Skeletal muscle cell (primary cell): ENCODE measurements around the gene PTPRB.

Experiments
- DNase-seq: peaks from one replicate; pipeline ENCODE4 v3.0.0-alpha.2; 2010; ENCODE audit warnings: low read depth
- H3K4me3 ChIP-seq: 2 replicates; pipeline ENCODE4 v1.5.1; 2011; ENCODE audit warnings: low read depth, mild to moderate bottlenecking, control low read depth, low read length, moderate library complexity

Gene PTPRB

DNA sequence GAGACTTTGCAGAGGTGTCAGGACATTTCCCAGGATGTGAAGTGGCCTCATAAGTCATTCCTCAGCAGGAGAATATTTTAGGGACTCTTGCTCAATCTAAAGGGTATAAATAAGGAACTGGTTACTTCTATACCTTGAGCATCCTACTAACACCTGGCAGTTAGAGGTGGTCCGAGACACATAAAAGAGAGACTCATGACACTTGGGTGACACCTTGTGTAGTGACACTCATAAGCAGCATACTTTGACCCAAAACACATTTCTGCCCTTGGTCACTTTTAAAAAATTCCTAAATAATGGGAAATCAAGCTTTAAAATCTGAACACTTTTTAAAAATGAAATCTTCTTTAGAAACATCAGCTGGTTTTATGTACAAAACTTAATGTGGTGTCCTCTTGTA, 152.8 kb downstream of the PTPRB start:
- H3K4me3 ChIP-seq = no peak overlapping the region

DNA sequence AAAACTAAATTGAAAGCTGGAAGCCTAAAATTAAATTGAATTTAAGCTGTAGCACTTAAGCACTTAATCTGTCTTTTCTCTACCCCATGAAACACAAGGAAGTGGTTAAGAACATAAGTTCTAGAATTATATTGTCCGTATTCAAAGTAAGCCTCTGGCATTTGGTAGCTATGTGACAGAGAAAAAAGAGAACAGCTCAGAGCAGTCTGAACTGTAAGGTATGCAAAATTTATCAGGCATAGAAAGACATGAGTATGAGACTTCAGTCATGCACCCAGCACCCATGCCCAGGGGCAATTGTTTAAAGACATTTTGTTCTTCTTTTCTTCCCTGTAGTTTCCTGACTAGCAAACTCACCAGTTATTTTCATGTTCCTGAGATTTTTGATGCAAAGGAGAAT, 154.5 kb downstream of the PTPRB start:
- no peak overlapping the region for H3K4me3 ChIP-seq
- DNase-seq = no peak

More for the DNA sequence above, 152.8 kb downstream of the PTPRB start:
- DNase-seq = no peak

DNA sequence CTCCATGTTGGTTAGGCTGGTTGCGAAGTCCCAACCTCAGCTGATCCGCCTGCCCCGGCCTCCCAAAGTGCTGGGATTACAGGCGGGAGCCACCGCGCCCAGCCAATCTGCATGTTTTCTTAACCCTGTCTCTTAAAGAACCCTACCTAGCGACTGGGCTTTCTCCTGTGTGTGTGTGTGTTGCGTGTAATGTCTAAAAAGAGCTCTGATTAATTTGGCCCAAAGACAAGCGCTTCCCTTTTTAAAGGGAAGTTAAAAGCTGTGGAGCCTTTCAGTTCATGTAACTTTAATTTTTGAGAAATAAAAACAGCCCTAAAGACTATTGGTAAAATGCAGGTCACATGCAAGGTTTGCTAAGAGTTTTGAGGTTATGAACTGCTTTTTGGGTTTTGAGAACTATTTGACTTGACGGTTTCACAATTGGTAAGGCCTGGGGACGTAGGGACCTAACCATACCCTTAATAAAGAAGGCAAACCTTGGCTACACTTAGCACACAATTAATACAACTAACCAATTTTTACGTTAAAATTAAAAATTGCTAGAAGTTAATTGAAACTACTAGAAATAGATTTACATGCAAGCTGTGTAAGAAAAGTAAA, 167.9 kb downstream of the PTPRB start:
- H3K4me3 ChIP-seq = no peak overlapping the region
- DNase-seq = no peak

DNA sequence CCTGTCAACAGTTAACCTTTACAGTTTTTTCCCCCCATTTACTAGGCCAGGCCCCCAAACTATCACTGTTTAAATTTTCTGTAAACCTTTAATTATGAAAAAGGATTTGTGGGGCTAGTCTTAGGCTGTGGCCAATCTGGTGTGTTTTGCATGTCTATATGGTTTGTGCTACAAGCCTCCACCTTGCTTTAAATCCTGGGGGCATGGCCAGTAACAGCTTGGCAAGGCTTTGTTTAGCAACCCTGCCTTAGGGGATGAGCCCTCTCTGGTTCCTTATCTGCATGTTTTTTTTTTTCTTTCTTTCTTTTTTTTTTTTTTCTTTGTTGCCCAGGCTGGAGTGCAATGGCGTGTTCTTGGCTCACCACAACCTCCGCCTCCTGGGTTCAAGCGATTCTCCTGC, 168.5 kb downstream of the PTPRB start:
- no peak for DNase-seq
- H3K4me3 ChIP-seq = no peak overlapping the region

DNA sequence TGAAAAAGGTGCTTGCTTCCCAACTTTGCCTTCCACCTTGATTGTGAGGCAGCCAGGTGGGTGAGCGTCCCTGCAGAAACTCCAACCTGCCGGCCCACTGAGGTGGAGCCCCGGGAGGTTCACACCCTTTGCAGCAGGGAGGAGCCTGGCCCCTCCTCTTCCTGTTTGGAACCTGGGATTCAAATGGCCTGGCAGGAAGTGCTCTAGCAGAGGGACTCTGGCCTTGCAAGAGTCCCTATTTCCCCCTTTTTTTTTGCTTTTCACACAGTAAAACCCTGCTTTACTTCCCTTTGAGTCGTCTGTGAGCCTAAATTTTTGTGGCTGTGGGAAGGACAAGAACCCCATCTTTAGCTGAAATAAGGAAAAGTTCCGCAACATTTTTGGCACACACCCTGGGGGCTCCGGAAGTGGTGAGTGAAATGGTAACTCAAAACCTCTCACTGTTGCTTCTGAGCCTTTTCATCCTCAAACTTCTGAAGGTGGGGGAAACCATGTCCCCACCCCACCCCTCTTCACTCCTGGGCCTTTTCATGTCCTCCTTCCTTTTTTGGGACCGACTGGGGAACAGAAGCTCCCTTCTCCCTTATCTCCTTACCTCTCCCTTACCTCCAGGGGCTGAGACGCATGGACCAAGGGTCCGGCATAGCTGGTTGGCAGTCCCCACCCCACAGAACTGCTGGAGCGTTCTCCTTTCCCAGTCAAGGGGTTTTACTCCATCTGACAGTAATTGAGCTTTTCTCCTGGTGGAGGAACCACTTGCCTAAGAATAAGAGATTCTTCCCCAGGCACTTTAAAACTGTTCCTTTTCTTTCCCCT, 169.1 kb downstream of the PTPRB start:
- DNase-seq = no peak
- no peak overlapping the region for H3K4me3 ChIP-seq

DNA sequence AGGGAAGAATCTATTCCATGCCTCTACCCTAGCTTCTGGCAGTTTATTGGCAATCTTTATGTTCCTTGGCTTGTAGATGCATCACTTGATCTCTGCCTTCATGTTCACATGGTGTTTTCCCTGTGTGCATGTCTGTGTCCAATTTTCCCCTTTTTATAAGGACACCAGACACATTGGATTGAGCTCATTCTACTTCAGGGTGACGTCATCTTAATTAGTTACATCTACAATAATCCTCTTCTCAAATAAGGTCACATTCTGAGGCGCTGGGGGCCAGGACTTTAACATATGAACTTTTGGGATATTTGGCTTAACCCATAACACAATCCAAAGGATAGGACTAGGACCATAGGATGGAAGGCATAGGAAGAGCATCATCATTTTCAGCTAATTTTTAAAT, 169.8 kb downstream of the PTPRB start:
- no peak overlapping the region for H3K4me3 ChIP-seq
- DNase-seq = no peak

DNA sequence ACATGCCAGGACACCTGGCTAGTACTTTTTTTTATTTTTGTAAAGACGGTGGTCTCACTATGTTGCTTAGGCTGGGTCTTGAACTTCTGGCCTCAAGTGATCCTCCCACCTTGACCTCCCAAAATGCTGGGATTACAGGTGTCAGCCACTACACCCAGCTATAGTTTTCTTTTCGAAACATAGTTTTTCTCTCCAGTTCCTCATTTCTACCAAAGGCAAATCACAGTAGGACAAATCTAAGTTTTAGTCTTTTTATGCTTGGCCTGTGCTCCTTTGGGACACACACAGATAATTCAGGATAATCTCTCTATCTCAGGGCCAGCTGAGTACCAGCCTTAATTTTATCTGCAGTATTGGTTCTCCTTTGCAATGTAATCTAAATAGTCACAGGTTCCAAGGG, 170.5 kb downstream of the PTPRB start:
- no peak for DNase-seq
- H3K4me3 ChIP-seq = no peak overlapping the region
